GM12878 (cell line): ENCODE results near the gene APOBEC3B. TPM values are rescaled to one million over a fixed set of nuclear protein-coding genes. Genes with fewer than 3 reads are reported as not detected.

Experiments used
- ATAC-seq: fragments of 200-7000 bp; cut with Tn5 transposase; 3 replicates; pipeline ENCODE4 v1.9.1; 2020; ENCODE audit warnings: mild to moderate bottlenecking, moderate library complexity
- BruUV-seq: library from RNA; stranded (reverse); fragments of 400-500 nt; replicated peaks from 2 replicates; lab custom pipeline; 2021; lab: Mats Ljungman, UMichigan
- CTCF ChIA-PET: fragments of 300-600 bp; sonication (Branson Sonifier 250); formaldehyde crosslinking; extraction: SDS; loops from one replicate; lab custom pipeline; 2021; ENCODE audit warnings: inconsistent platforms; lab: Yijun Ruan, JAX
- POLR2A ChIA-PET: fragments of 350-600 bp; formaldehyde crosslinking; extraction: SDS; loops from one replicate; lab custom pipeline; 2021; ENCODE audit warnings: inconsistent platforms; lab: Charles Lee
- RAD21 ChIA-PET: fragments of 300-600 bp; sonication (Branson Sonifier 250); formaldehyde crosslinking; loops from one replicate; lab custom pipeline; 2023; ENCODE audit warnings: antibody characterized with exemption; ENCODE audit not compliant: unreplicated experiment; lab: Charles Lee
- SMC1A ChIA-PET: fragments of 300-600 bp; sonication (Branson Sonifier 250); formaldehyde crosslinking; loops from one replicate; lab custom pipeline; 2023; ENCODE audit not compliant: unreplicated experiment, uncharacterized antibody; lab: Charles Lee
- DNase-seq: peaks from one replicate; pipeline ENCODE4 v3.0.0-alpha.2; 2011; ENCODE audit warnings: low read depth, low spot score
- FAIRE-seq: peaks from 3 replicates; lab custom pipeline; 2011; peaks lifted over from hg19 to GRCh38; lab: Jason Lieb, UNC
- H2AFZ ChIP-seq: 2 replicates; pipeline ENCODE4 v1.6.0; 2011; ENCODE audit warnings: low read depth, low read length, control low read depth; ENCODE audit not compliant: control insufficient read depth
- H3K27ac ChIP-seq: 2 replicates; pipeline ENCODE4 v1.5.1; 2011; ENCODE audit warnings: control low read depth; ENCODE audit not compliant: control insufficient read depth, insufficient read depth
- H3K27me3 ChIP-seq, 2 experiments: replicated peaks in 1 of 2; 2 replicates each; pipeline versions ENCODE4 v1.6.0 to v1.6.1; 2011; ENCODE audit warnings: low read length in 1 of 2; ENCODE audit not compliant: control insufficient read depth in 2 of 2, insufficient read depth in 2 of 2
- H3K36me3 ChIP-seq, 2 experiments: 2 replicates each; pipeline ENCODE4 v1.5.1; 2011; ENCODE audit warnings: low read length in 1 of 2; ENCODE audit not compliant: control insufficient read depth in 2 of 2, insufficient read depth in 2 of 2
- H3K4me1 ChIP-seq: 2 replicates; pipeline ENCODE4 v1.6.1; 2011; ENCODE audit warnings: mild to moderate bottlenecking, low read length, moderate library complexity, mixed read lengths; ENCODE audit not compliant: control insufficient read depth, insufficient read depth
- H3K4me2 ChIP-seq: 2 replicates; pipeline ENCODE4 v1.6.0; 2011; ENCODE audit warnings: control low read depth; ENCODE audit not compliant: control insufficient read depth, insufficient read depth
- H3K4me3 ChIP-seq: fragments of 200-600 bp; sonication (generic); 2 replicates; pipeline ENCODE4 v1.5.1; 2016
- H3K79me2 ChIP-seq: 2 replicates; pipeline ENCODE4 v1.6.0; 2011; ENCODE audit warnings: low read length; ENCODE audit not compliant: control insufficient read depth, insufficient read depth
- H3K9ac ChIP-seq: 2 replicates; pipeline ENCODE4 v1.8.0; 2011; ENCODE audit warnings: low read length, control low read depth, mixed read lengths; ENCODE audit not compliant: control insufficient read depth, insufficient read depth
- H3K9me3 ChIP-seq: replicated peaks from 3 replicates; pipeline ENCODE4 v1.5.1; 2011; ENCODE audit warnings: mild to moderate bottlenecking, low read length; ENCODE audit not compliant: control insufficient read depth, insufficient read depth
- H4K20me1 ChIP-seq: 2 replicates; pipeline ENCODE4 v1.6.0; 2011; ENCODE audit not compliant: control insufficient read depth, insufficient read depth
- CTCF ChIP-seq, 3 experiments: IDR thresholded peaks in 2 of 3; conservative IDR thresholded peaks in 1 of 3; 2 replicates each; pipeline ENCODE4 v1.5.1; 2011; ENCODE audit warnings: low read depth in 3 of 3, low read length in 3 of 3, mild to moderate bottlenecking in 3 of 3, control low read depth in 2 of 3, moderate library complexity in 2 of 3, inconsistent platforms in 1 of 3, mixed read lengths in 1 of 3; ENCODE audit not compliant: control insufficient read depth in 2 of 3, insufficient read depth in 1 of 3; ENCODE audit errors: extremely low read depth in 1 of 3
- MYC ChIP-seq: IDR thresholded peaks from 2 replicates; pipeline ENCODE4 v1.6.1; 2011; ENCODE audit warnings: mild to moderate bottlenecking, low read length, moderate library complexity, inconsistent platforms; ENCODE audit not compliant: insufficient read depth, insufficient replicate concordance, insufficient read length, severe bottlenecking
- WGBS: methylation state at CpG from one replicate; pipeline ENCODE4 v1.1.6; 2016; ENCODE audit warnings: low lambda C conversion rate; ENCODE audit not compliant: insufficient replicate concordance, insufficient coverage; ENCODE audit errors: missing lambda C conversion rate; 5-methylcytosine and 5-hydroxymethylcytosine counted together
- in situ Hi-C: fragments of 300-500 bp; cut with MboI; formaldehyde crosslinking; loops from 9 replicates; pipeline ENCODE4 v1.14.3; 2018; ENCODE audit warnings: mixed read lengths
- intact Hi-C: fragments of 100-400 bp; cut with micrococcal nuclease; formaldehyde crosslinking; loops from one replicate; pipeline ENCODE4 v1.14.2; 2022; ENCODE audit not compliant: unreplicated experiment
- polyA plus RNA-seq, 11 experiments: library from polyadenylated mRNA; depleted of rRNA in 4 of 11; unstranded in 6 of 11; stranded (reverse) in 5 of 11; fragments of >200 nt; fragmentation: Nextera tagmentation in 4 of 11; fragmentation: Illumina TruSeq in 1 of 11; extraction: Ambion mirVana in 4 of 11; extraction: Trizol in 1 of 11; gene quantifications; 1 replicate in 1 of 11; 2 replicates in 10 of 11; pipeline versions ENCODE4 v1.2.1 to v1.2.3, GENCODE V29; 2011 to 2016; ENCODE audit warnings: inconsistent platforms in 2 of 11, missing spikeins in 2 of 11, low read depth in 1 of 11
- total RNA-seq, 4 experiments: library from RNA; depleted of rRNA in 3 of 4; stranded (reverse); fragments of >200 nt in 3 of 4; fragmentation: Illumina TruSeq in 1 of 4; extraction: Trizol in 1 of 4; gene quantifications; 2 replicates each; pipeline versions ENCODE4 v1.2.1 to v1.2.3, GENCODE V29; 2013 to 2021

The APOBEC3B gene
- total and polyA plus RNA-seq, 10 of the 15 experiments (the other 5 are each of a cell fraction or from before 2014, with no cell fraction given) = 2.4 to 75.1 (median 30.9) TPM

- no peak for FAIRE-seq
- H3K4me2 ChIP-seq = no peak overlapping the region
Observed at GRCh38 chr22:38965614-38966379, 16.4 kb upstream of the APOBEC3B start.

More at GRCh38 chr22:38965614-38966379, 16.4 kb upstream of the APOBEC3B start:
- H4K20me1 ChIP-seq = no peaks in the 10 kb centered on the region
- intact Hi-C loops (no loop called here), in situ Hi-C loops (no loop called here)
- no peak overlapping the region for H2AFZ ChIP-seq
- ChIA-PET CTCF (interaction anchor here (0.6 to 1.5 kb wide), 2 partner anchors 14 to 96 kb away, joined by 3 to 5 read pairs; no protein-coding TSS in a partner anchor), POLR2A (interaction anchor here (0.6 kb wide), 2 partner anchors 38 to 151 kb away, joined by 3 read pairs; no protein-coding TSS in a partner anchor), RAD21 (interaction anchor here (0.8 kb wide), 1 partner anchor 96 kb away, joined by 3 read pairs; no protein-coding TSS in a partner anchor), SMC1A (no interaction called here)
- no peaks in the 10 kb centered on the region for H3K27me3 ChIP-seq
- no peaks in the 10 kb centered on the region for H3K9me3 ChIP-seq
- H3K4me3 ChIP-seq = no peak overlapping the region
- no peaks in the 10 kb centered on the region for H3K79me2 ChIP-seq
- ATAC-seq (peak; percentile 22; the same call in 1 of the 3 replicates), DNase-seq (no peak)
- H3K9ac ChIP-seq = no peak overlapping the region
- 60% methylated on average over 14 of the region's 14 CpGs for WGBS
- BruUV-seq = no TSS peak
- H3K27ac ChIP-seq = no peak overlapping the region
- H3K4me1 ChIP-seq = peaks cover 9% of the 10 kb centered on the region
- TF ChIP-seq MYC (no peak), CTCF (IDR thresholded peaks at IDR 0.05 in 2 of 3, conservative IDR thresholded peaks at IDR 0.05 in 1 of 3; ENCODE audit: control insufficient read depth in 2 of 3, extremely low read depth in 1 of 3, insufficient read depth in 1 of 3, low read depth in 3 of 3, low read length in 3 of 3) (peak in 1 of 3 experiments; percentile 7; a peak in 1 of 6 replicates)
- no peaks in the 10 kb centered on the region for H3K36me3 ChIP-seq
